Thoracic aorta (tissue), 2 donors: ENCODE results near the gene GMDS. TPM values are rescaled to one million over a fixed set of nuclear protein-coding genes. Genes with fewer than 3 reads are reported as not detected.

ENCODE experiments used
- ATAC-seq: fragments of 150-250 bp; one replicate; pipeline ENCODE4 v1.8.0; 2017; ENCODE audit warnings: low read depth; ENCODE audit not compliant: insufficient number of reproducible peaks, low FRiP score
- DNase-seq: peaks from one replicate; pipeline ENCODE4 v3.0.0-alpha.2; 2020; ENCODE audit warnings: low spot score
- H3K27ac ChIP-seq, 2 donors: fragments of 200-600 bp; sonication (generic); 1 replicate in 1 of 2; 2 replicates in 1 of 2; pipeline ENCODE4 v1.5.1; 2016; ENCODE audit warnings: mild to moderate bottlenecking in 2 of 2, moderate library complexity in 2 of 2
- H3K27me3 ChIP-seq: fragments of 200-600 bp; sonication (generic); replicated peaks from 2 replicates; pipeline ENCODE4 v1.6.0; 2016; ENCODE audit warnings: mild to moderate bottlenecking; ENCODE audit not compliant: insufficient read depth
- H3K36me3 ChIP-seq: fragments of 200-600 bp; sonication (generic); one replicate; pipeline ENCODE4 v1.5.1; 2016
- H3K4me1 ChIP-seq, 2 donors: fragments of 200-600 bp; sonication (generic); 1 replicate in 1 of 2; 2 replicates in 1 of 2; pipeline versions ENCODE4 v1.5.1 to v1.6.0; 2016; ENCODE audit warnings: low read depth in 2 of 2, mild to moderate bottlenecking in 1 of 2; ENCODE audit not compliant: control insufficient read depth in 1 of 2
- H3K4me3 ChIP-seq: fragments of 200-600 bp; sonication (generic); 2 replicates; pipeline ENCODE4 v1.5.1; 2016; ENCODE audit warnings: mild to moderate bottlenecking
- H3K9me3 ChIP-seq: fragments of 200-600 bp; sonication (generic); 2 replicates; pipeline ENCODE4 v1.5.1; 2016
- total RNA-seq, 2 donors: library from RNA; depleted of rRNA; stranded (reverse); fragments of >200 nt; gene quantifications; one replicate each; pipeline versions ENCODE4 v1.1.0 to v1.2.3, GENCODE V29; 2016
- TF ChIP-seq, protein P1 (sequence below): fragments of 200-600 bp; sonication (generic); IDR thresholded peaks from one replicate; pipeline ENCODE4 v1.5.1; 2019; ENCODE audit warnings: antibody characterized with exemption

GMDS gene
- total RNA-seq, 2 donors from 2014 or later, result 87.8 to 87.9 TPM

DNA sequence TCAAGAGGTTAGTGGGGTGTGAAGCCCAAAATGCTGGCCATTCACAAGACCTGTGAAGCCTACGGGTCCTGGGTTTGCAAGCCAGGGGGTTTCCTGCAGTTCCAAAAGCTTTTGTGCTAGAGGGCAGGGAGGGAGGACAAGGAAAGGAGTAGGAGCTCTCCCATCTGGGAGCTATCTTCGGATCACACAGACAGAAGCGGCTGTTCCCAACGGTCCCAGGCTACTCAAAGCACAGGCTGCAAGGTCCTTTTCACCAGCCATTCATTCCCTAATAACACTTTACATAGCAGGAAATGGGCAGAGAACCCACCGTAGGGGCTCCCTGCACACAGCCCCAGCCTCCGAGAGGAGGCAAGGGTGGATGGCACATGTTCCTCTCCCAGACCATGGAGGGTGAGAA, 338.8 kb downstream of the GMDS start:
- ATAC-seq (no peak), DNase-seq (no peak)
- no peak overlapping the region for H3K27ac ChIP-seq
- TF ChIP-seq, protein P1, sequence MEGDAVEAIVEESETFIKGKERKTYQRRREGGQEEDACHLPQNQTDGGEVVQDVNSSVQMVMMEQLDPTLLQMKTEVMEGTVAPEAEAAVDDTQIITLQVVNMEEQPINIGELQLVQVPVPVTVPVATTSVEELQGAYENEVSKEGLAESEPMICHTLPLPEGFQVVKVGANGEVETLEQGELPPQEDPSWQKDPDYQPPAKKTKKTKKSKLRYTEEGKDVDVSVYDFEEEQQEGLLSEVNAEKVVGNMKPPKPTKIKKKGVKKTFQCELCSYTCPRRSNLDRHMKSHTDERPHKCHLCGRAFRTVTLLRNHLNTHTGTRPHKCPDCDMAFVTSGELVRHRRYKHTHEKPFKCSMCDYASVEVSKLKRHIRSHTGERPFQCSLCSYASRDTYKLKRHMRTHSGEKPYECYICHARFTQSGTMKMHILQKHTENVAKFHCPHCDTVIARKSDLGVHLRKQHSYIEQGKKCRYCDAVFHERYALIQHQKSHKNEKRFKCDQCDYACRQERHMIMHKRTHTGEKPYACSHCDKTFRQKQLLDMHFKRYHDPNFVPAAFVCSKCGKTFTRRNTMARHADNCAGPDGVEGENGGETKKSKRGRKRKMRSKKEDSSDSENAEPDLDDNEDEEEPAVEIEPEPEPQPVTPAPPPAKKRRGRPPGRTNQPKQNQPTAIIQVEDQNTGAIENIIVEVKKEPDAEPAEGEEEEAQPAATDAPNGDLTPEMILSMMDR, result no peak
- H3K27me3 ChIP-seq, result no peaks in the 10 kb centered on the region
- H3K9me3 ChIP-seq, result no peaks in the 10 kb centered on the region
- H3K4me3 ChIP-seq, result no peak overlapping the region
- H3K36me3 ChIP-seq, result no peaks in the 10 kb centered on the region
- H3K4me1 ChIP-seq, result peaks cover 9 to 49% of the 10 kb centered on the region in 2 donors

DNA sequence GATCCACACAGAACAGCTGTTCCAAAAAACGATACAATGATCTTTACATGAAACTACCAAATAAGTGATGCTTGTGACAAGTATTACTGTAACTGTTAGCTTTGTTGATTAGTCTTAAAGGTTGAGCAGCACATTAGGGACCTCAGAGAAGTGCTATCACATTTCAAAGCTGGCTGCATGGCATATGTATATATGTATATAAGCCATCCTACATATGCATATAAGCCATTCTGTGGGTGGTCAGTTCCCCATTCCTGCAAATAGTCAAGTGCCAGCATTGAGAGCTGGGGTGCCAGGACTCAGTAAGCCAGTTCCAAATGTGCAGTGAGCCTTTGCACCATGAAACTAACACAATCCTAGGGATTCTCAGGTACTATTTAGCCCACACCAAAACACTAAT, 339.4 kb downstream of the GMDS start:
- H3K36me3 ChIP-seq, result no peaks in the 10 kb centered on the region
- H3K27me3 ChIP-seq, result no peaks in the 10 kb centered on the region
- H3K4me3 ChIP-seq, result no peak overlapping the region
- TF ChIP-seq, protein P1, result no peak
- peaks cover 12 to 49% of the 10 kb centered on the region in 2 donors for H3K4me1 ChIP-seq
- ATAC-seq, result no peak
- H3K9me3 ChIP-seq, result no peaks in the 10 kb centered on the region
- no peak overlapping the region for H3K27ac ChIP-seq
- DNase-seq, result no peak

DNA sequence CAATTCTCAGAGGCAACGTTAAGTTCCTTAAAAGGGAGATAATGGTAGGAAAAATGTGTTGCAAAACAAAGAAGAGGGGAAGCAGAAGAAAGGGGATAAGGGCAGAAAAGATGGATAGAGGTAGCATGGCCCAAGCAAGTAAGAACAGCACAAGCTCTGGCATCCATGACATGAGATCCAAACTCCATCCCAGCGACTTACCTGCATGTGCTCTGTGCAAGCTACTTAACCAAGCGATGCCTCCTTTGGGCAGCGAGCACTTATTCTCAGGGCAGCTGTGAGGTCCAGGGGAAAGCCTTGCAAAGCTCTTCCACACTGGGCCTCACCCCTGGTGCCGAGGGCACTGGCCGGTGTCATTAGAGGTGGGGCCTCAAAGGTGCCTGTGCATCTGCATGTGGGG, 340.5 kb downstream of the GMDS start:
- peak overlapping the region; percentile 93 to 94 for H3K27ac ChIP-seq
- no peak for DNase-seq
- no peaks in the 10 kb centered on the region for H3K9me3 ChIP-seq
- H3K36me3 ChIP-seq, result no peaks in the 10 kb centered on the region
- TF ChIP-seq, protein P1, result no peak
- H3K4me3 ChIP-seq, result no peak overlapping the region
- peaks cover 14 to 51% of the 10 kb centered on the region in 2 donors for H3K4me1 ChIP-seq
- no peak for ATAC-seq
- no peaks in the 10 kb centered on the region for H3K27me3 ChIP-seq

DNA sequence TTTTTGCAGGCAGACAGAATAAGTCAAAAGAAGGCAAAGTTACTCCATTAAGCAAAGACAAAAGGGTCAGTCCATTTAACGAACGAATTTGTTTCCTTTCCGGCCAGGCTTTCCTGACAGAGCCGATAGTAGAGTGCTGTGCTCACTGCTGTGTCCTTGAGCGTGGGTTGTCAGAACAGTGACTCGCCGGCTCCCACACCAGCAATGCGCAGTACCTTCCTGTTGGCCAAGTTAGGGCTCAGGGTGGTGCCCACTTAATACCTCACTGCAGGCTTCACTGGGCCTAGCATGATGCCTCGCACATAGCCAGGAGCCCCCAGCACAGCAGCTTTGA, 341.0 kb downstream of the GMDS start:
- Histone ChIP-seq H3K9me3 (no peaks in the 10 kb centered on the region), H3K4me1 (peaks cover 16 to 56% of the 10 kb centered on the region in 2 donors), H3K27ac (peak overlapping the region; percentile 93 to 94), H3K36me3 (no peaks in the 10 kb centered on the region), H3K4me3 (peak overlapping the region; percentile 16), H3K27me3 (no peaks in the 10 kb centered on the region)
- DNase-seq (no peak), ATAC-seq (no peak)
- TF ChIP-seq, protein P1, result no peak

DNA sequence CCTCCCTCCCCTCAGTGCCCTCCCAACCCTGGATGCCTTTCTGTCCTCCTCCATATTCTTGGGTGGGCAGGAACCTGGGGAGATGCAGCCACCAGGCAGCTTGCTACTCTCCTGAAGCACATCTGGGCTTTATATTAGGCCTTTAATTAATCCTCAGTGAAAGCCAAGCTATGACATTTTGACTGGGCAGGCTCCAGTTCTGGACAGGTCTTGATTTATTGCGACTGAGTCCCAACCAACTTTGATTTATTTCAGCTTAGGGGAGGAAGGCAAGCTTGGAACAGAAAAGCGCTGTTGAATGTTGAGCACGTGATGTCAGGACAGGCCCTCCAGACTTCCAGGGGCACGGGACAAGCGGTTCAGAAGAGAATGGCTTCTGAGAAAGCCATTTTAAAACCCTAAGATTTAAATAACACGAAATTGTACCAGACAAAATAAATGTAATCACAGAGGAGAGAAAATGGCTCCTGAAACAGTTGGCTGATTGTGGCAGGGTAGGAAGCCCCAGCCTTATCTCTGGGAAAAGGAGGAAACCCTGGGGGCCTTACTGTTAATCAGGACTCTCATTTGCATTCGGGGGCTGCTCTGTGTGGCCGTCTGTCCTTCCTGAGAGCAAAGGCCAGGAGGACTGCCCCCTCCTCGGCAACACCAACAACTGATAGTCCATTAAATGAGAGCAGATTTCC, 341.5 kb downstream of the GMDS start:
- H3K4me1 ChIP-seq, result peaks cover 20 to 61% of the 10 kb centered on the region in 2 donors
- ATAC-seq (peak; percentile 37), DNase-seq (no peak)
- H3K27ac ChIP-seq, result peak overlapping the region; percentile 93 to 94
- peak overlapping the region; percentile 16 for H3K4me3 ChIP-seq
- H3K36me3 ChIP-seq, result no peaks in the 10 kb centered on the region
- H3K27me3 ChIP-seq, result no peaks in the 10 kb centered on the region
- H3K9me3 ChIP-seq, result no peaks in the 10 kb centered on the region
- TF ChIP-seq, protein P1, result no peak
